Uterus (tissue), 4 donors: ENCODE results near the gene VEZT. TPM values are rescaled to one million over a fixed set of nuclear protein-coding genes. Genes with fewer than 3 reads are reported as not detected.
"Not testable (repeated sequence)": the region's sequence is repeated elsewhere in the genome, so short reads cannot be mapped to it uniquely, and the experiment has no call there.

Source experiments
- DNase-seq, 2 donors: peaks; one replicate each; pipeline ENCODE4 v3.0.0-alpha.2; 2019 to 2020
- H3K27ac ChIP-seq, 2 donors: fragments of 200-600 bp; sonication (generic); 1 replicate in 1 of 2; 2 replicates in 1 of 2; pipeline ENCODE4 v1.5.1; 2016 to 2018
- H3K27me3 ChIP-seq, 2 donors: fragments of 200-600 bp; sonication (generic); one replicate each; pipeline ENCODE4 v1.5.1; 2018 to 2019; ENCODE audit warnings: control low read depth in 1 of 2
- H3K36me3 ChIP-seq, 2 donors: fragments of 200-600 bp; sonication (generic); one replicate each; pipeline ENCODE4 v1.5.1; 2019; ENCODE audit warnings: control low read depth in 1 of 2
- H3K4me1 ChIP-seq, 2 donors: fragments of 200-600 bp; sonication (generic); one replicate each; pipeline ENCODE4 v1.5.1; 2018 to 2019; ENCODE audit warnings: control low read depth in 1 of 2
- H3K4me3 ChIP-seq, 2 donors: fragments of 200-600 bp; sonication (generic); 1 replicate in 1 of 2; 2 replicates in 1 of 2; pipeline ENCODE4 v1.5.1; 2018 to 2019; ENCODE audit warnings: mild to moderate bottlenecking in 1 of 2
- H3K9me3 ChIP-seq, 2 donors: fragments of 200-600 bp; sonication (generic); one replicate each; pipeline ENCODE4 v1.5.1; 2019; ENCODE audit warnings: control low read depth in 1 of 2
- CTCF ChIP-seq, 4 experiments: fragments of 200-600 bp in 2 of 4; fragments of 450-650 bp in 2 of 4; sonication (generic) in 2 of 4; IDR thresholded peaks; one replicate each; pipeline ENCODE4 v1.5.1; 2016 to 2019; ENCODE audit warnings: antibody characterized with exemption in 4 of 4, mild to moderate bottlenecking in 2 of 4, moderate library complexity in 1 of 4
- POLR2A ChIP-seq, 2 donors: fragments of 450-650 bp; IDR thresholded peaks; one replicate each; pipeline ENCODE4 v1.6.1; 2016; ENCODE audit warnings: antibody characterized with exemption in 2 of 2, mild to moderate bottlenecking in 1 of 2, moderate library complexity in 1 of 2
- intact Hi-C: fragments of 100-400 bp; cut with DNase I; formaldehyde crosslinking; loops from one replicate; pipeline ENCODE4 v1.15.1; 2023; ENCODE audit warnings: low total_unique reads
- total RNA-seq, 4 donors: library from RNA; depleted of rRNA in 3 of 4; stranded (reverse); fragments of >200 nt in 3 of 4; gene quantifications; one replicate each; pipeline versions ENCODE4 v1.1.0 to v1.2.4, GENCODE V29; 2014 to 2023
- donor health status: DM: yes; HTN: yes; CAD: no.

The VEZT gene
- total RNA-seq, 4 donors from 2014 or later: 38.9 to 172 (median 70.7) TPM

- H3K36me3 ChIP-seq: no peaks in the 10 kb centered on the region
- no peak for DNase-seq
- no peaks in the 10 kb centered on the region for H3K27me3 ChIP-seq
- intact Hi-C loops: no loop called here
- TF ChIP-seq CTCF (IDR thresholded peaks at IDR 0.05) (no peak), POLR2A (IDR thresholded peaks at IDR 0.05) (no peak)
- no peaks in the 10 kb centered on the region for H3K9me3 ChIP-seq
- H3K27ac ChIP-seq: no peak overlapping the region
- no peaks in the 10 kb centered on the region for H3K4me1 ChIP-seq
- no peak overlapping the region for H3K4me3 ChIP-seq
These were observed 25.3 kb upstream of the VEZT start for GRCh38 chr12:95192271-95192670.

- intact Hi-C loops: no loop called here
- no peaks in the 10 kb centered on the region for H3K36me3 ChIP-seq
- H3K4me1 ChIP-seq: no peaks in the 10 kb centered on the region
- no peak for TF ChIP-seq POLR2A (IDR thresholded peaks at IDR 0.05)
- TF ChIP-seq CTCF (IDR thresholded peaks at IDR 0.05): no peak
- H3K27ac ChIP-seq: no peak overlapping the region
- no peaks in the 10 kb centered on the region for H3K9me3 ChIP-seq
- no peak overlapping the region for H3K4me3 ChIP-seq
- no peaks in the 10 kb centered on the region for H3K27me3 ChIP-seq
- DNase-seq: no peak
These were observed 24.5 kb upstream of the VEZT start for GRCh38 chr12:95193139-95193538.

- Histone ChIP-seq H3K4me3 (no peak overlapping the region), H3K4me1 (no peaks in the 10 kb centered on the region), H3K36me3 (no peaks in the 10 kb centered on the region), H3K27me3 (no peaks in the 10 kb centered on the region), H3K9me3 (no peaks in the 10 kb centered on the region), H3K27ac (no peak overlapping the region)
- TF ChIP-seq CTCF (IDR thresholded peaks at IDR 0.05) (no peak), POLR2A (IDR thresholded peaks at IDR 0.05) (no peak)
- intact Hi-C loops: no loop called here
- no peak for DNase-seq
These were observed 22.5 kb upstream of the VEZT start for GRCh38 chr12:95195122-95195521.

- intact Hi-C loops: not testable (repeated sequence)
These were observed 20.6 kb upstream of the VEZT start for GRCh38 chr12:95196875-95197569.

GRCh38 chr12:95197636-95198035 lies 20.0 kb upstream of the VEZT start:
- Histone ChIP-seq H3K36me3 (no peaks in the 10 kb centered on the region), H3K4me1 (peaks cover 0 to 6% of the 10 kb centered on the region in 2 donors), H3K9me3 (no peaks in the 10 kb centered on the region), H3K27me3 (no peaks in the 10 kb centered on the region), H3K27ac (no peak overlapping the region), H3K4me3 (no peak overlapping the region)
- no peak for DNase-seq
- intact Hi-C loops: no loop called here
- TF ChIP-seq CTCF (IDR thresholded peaks at IDR 0.05) (no peak), POLR2A (IDR thresholded peaks at IDR 0.05) (no peak)

More at GRCh38 chr12:95196875-95197569, 20.6 kb upstream of the VEZT start:
- H3K4me1 ChIP-seq, H3K27me3 ChIP-seq, H3K4me3 ChIP-seq, H3K9me3 ChIP-seq, H3K27ac ChIP-seq, H3K36me3 ChIP-seq, DNase-seq: not testable (repeated sequence)

- Histone ChIP-seq H3K36me3 (no peaks in the 10 kb centered on the region), H3K27ac (no peak overlapping the region), H3K4me1 (peaks cover 0 to 8% of the 10 kb centered on the region in 2 donors), H3K4me3 (no peak overlapping the region), H3K9me3 (no peaks in the 10 kb centered on the region), H3K27me3 (no peaks in the 10 kb centered on the region)
- TF ChIP-seq POLR2A (IDR thresholded peaks at IDR 0.05) (no peak), CTCF (IDR thresholded peaks at IDR 0.05) (no peak)
- no peak for DNase-seq
- intact Hi-C loops: no loop called here
These were observed 18.7 kb upstream of the VEZT start for GRCh38 chr12:95198914-95199313.
